ENCODE results near the gene PRIMPOL. TPM values are rescaled to one million over a fixed set of nuclear protein-coding genes. Genes with fewer than 3 reads are reported as not detected.
"Not testable (repeated sequence)": the region's sequence is repeated elsewhere in the genome, so short reads cannot be mapped to it uniquely, and the experiment has no call there.

The PRIMPOL gene
- total RNA-seq, 1 donor from 2014 or later = 19.0 TPM

DNA sequence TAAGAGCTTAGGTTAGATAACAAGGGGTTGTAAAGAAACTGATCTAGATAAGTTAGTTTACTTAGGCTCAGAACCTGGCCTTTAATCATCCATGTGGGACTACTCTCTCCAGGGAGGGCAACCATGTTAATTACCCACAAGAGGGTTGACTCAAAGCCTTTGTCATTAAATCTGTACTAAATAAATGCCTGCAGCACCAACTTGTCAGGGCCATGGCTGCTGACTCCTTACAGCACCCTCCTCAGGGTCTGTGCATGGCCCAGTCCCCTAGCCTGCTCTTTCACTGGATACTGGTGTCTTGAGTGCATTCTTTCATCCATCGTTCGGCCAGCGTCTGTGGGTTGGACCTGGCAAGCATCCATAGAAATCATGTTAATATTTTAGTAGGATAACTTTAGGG lies 35.0 kb upstream of the PRIMPOL start:
- Mint-ChIP-seq H3K4me1 (ENCODE audit: low read depth) (peaks cover 3% of the 10 kb centered on the region), H3K36me3 (ENCODE audit: insufficient read depth) (peaks cover 8% of the 10 kb centered on the region), H3K4me3 (ENCODE audit: low read depth) (no peak overlapping the region), H3K27me3 (no peaks in the 10 kb centered on the region), H3K27ac (no peak overlapping the region), H3K9me3 (ENCODE audit: low read depth) (peaks cover 11% of the 10 kb centered on the region)
- TF ChIP-seq, protein P1, sequence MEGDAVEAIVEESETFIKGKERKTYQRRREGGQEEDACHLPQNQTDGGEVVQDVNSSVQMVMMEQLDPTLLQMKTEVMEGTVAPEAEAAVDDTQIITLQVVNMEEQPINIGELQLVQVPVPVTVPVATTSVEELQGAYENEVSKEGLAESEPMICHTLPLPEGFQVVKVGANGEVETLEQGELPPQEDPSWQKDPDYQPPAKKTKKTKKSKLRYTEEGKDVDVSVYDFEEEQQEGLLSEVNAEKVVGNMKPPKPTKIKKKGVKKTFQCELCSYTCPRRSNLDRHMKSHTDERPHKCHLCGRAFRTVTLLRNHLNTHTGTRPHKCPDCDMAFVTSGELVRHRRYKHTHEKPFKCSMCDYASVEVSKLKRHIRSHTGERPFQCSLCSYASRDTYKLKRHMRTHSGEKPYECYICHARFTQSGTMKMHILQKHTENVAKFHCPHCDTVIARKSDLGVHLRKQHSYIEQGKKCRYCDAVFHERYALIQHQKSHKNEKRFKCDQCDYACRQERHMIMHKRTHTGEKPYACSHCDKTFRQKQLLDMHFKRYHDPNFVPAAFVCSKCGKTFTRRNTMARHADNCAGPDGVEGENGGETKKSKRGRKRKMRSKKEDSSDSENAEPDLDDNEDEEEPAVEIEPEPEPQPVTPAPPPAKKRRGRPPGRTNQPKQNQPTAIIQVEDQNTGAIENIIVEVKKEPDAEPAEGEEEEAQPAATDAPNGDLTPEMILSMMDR (IDR thresholded peaks at IDR 0.05; ENCODE audit: unreplicated experiment) = no peak
- no peak for DNase-seq (ENCODE audit: low spot score, unreplicated experiment)

DNA sequence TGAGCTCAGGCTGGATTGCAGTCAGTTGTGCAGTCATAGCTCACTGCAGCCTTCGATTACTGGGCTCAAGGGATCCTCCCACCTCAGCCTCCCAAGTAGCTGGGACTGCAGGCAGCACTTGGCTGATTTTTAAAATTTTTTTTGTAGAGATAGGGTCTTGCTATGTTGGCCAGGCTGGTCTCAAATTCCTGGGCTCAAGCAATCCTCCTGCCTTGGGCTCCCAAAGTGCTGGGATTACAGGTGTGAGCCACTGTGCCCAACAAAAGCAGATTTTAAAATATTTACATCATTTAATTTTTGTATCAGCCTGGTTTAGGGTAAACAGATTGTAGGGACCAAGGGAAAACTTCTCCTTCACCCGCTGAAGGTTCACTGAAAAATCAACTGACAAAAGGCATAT lies 33.4 kb upstream of the PRIMPOL start:
- not testable (repeated sequence) for H3K4me1 Mint-ChIP-seq (ENCODE audit: low read depth); H3K27ac Mint-ChIP-seq; H3K4me3 Mint-ChIP-seq (ENCODE audit: low read depth); DNase-seq (ENCODE audit: low spot score, unreplicated experiment); H3K27me3 Mint-ChIP-seq; H3K36me3 Mint-ChIP-seq (ENCODE audit: insufficient read depth)
- H3K9me3 Mint-ChIP-seq (ENCODE audit: low read depth) = peaks cover 11% of the 10 kb centered on the region

DNA sequence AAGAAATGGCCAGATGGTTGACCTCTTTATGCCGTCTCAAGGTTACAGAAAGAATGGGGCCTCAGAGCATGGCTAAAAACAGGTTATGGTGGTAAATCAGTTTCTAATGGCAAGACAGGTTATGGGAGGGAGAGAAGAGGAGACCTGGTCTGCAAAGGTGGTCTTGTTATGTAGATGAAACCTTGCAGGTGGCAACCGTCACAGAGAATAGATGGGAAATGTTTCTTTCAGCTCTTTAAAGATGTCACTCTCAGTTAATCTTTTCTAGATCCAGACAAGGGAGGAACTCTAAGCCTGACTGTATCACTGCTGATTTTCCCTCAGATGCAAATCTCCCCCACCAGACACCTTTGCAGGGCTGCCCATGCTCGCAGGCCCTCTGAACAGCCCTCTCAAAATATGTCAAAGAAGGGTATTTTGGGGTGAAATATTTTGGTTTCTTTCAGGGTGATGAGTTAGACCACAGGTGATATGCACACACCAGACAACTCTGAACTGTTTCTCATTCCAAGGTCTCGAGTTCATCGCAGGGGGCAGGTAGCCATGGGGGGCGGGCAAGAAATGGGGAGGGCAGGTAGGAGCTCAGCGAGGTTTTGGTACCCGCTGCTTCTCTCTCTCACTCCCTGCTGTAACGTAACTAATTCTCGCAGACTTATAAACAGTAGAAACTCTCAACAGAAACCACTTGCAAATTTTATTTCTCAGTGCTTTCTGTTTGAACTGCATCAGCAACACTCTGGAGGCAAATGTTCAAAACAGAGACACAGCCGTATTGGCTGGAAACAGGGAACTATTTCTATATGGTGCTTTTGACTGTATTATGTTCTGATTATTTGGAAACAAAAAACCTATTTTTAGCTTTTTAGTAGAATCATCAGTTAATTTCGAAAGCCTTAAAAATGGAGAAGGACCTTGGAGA lies 32.6 kb upstream of the PRIMPOL start:
- Mint-ChIP-seq H3K4me1 (ENCODE audit: low read depth) (peaks cover 3% of the 10 kb centered on the region), H3K27ac (no peak overlapping the region)
- TF ChIP-seq, protein P1 (IDR thresholded peaks at IDR 0.05; ENCODE audit: unreplicated experiment) = no peak

DNA sequence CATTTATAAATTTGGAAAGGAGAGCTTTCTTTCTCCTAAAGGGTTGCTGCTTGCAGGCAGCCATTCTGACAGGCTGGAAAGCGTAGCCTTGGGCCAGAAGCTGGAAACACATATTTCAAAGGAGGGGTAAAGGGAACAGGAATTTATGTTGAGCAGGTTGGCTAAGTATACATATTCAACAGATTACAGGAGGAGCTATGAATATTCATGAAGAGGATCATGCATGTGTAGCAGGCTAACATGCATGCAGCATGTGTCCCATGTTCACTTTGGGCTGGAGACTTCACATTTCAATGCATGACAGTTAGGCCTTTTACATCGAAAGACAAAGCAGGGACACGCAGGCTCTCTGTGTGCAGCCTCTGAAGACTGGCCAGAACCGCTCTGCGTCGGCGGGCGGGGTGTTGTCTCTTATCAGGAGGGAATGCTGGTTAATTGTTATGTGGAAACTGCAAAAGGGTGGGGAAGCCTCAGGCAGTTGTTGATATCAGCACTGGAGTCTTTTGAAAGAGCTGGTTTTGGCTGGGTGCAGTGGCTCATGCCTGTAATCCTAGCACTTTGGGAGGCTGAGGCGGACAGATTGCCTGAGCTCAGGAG lies 31.8 kb upstream of the PRIMPOL start:
- no peaks in the 10 kb centered on the region for H3K4me1 Mint-ChIP-seq (ENCODE audit: low read depth)
- peaks cover 12% of the 10 kb centered on the region for H3K36me3 Mint-ChIP-seq (ENCODE audit: insufficient read depth)
- TF ChIP-seq, protein P1 (IDR thresholded peaks at IDR 0.05; ENCODE audit: unreplicated experiment) = no peak
- H3K27me3 Mint-ChIP-seq = no peaks in the 10 kb centered on the region
- H3K4me3 Mint-ChIP-seq (ENCODE audit: low read depth) = no peak overlapping the region
- DNase-seq (ENCODE audit: low spot score, unreplicated experiment) = no peak
- no peak overlapping the region for H3K27ac Mint-ChIP-seq
- peaks cover 15% of the 10 kb centered on the region for H3K9me3 Mint-ChIP-seq (ENCODE audit: low read depth)

More for the DNA sequence above, 32.6 kb upstream of the PRIMPOL start:
- H3K9me3 Mint-ChIP-seq (ENCODE audit: low read depth) = peaks cover 11% of the 10 kb centered on the region
- H3K36me3 Mint-ChIP-seq (ENCODE audit: insufficient read depth) = peaks cover 8% of the 10 kb centered on the region
- DNase-seq (ENCODE audit: low spot score, unreplicated experiment) = no peak
- H3K27me3 Mint-ChIP-seq = no peaks in the 10 kb centered on the region
- H3K4me3 Mint-ChIP-seq (ENCODE audit: low read depth) = no peak overlapping the region

DNA sequence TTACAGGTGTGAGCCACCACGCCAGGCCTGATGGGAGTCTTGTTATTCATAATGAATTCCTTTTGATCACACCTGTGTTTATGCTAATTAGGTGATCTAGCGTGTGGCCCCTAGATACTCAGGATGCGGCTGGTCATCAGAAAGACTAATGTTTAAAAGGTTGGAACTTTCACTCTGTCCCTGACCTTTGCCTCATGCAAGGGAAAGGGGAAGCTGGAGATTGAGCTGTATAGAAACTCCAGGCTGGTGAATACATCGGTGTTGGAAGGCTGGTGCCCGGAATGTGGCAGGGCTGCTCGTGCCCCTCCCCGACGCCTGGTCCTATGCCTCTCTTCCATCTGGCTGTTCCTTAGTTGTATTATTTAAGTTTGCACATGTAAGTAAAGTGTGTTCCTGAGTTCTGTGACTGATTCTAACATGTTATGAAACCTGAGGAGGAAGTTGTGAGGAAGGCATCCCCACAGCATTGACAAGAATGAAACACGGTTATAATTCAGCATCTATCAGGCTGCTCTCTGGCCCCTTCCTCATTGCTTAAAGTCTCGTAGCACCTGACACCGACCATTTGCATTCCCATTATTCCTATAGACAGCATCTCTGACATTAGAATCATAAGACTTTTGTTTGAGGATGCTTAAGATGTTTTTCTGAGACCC lies 29.2 kb upstream of the PRIMPOL start:
- TF ChIP-seq, protein P1 (IDR thresholded peaks at IDR 0.05; ENCODE audit: unreplicated experiment) = no peak
- Mint-ChIP-seq H3K27ac (no peak overlapping the region), H3K9me3 (ENCODE audit: low read depth) (peaks cover 14% of the 10 kb centered on the region), H3K36me3 (ENCODE audit: insufficient read depth) (peaks cover 18% of the 10 kb centered on the region), H3K27me3 (no peaks in the 10 kb centered on the region), H3K4me3 (ENCODE audit: low read depth) (no peak overlapping the region), H3K4me1 (ENCODE audit: low read depth) (peaks cover 2% of the 10 kb centered on the region)
- no peak for DNase-seq (ENCODE audit: low spot score, unreplicated experiment)
